Adrenal gland (tissue), 12 donors: ENCODE results near the gene RIPPLY1. TPM values are rescaled to one million over a fixed set of nuclear protein-coding genes. Genes with fewer than 3 reads are reported as not detected.

Experiments
- DNase-seq, 7 donors: peaks; one replicate each; pipeline ENCODE4 v3.0.0-alpha.2; 2019 to 2020
- H3K27ac ChIP-seq, 5 donors: fragments of 200-600 bp; sonication (generic) in 4 of 5; 1 replicate in 3 of 5; 2 replicates in 2 of 5; pipeline versions ENCODE4 v1.5.1 to v1.8.0; 2016 to 2020; ENCODE audit warnings: mild to moderate bottlenecking in 1 of 5
- H3K27me3 ChIP-seq: fragments of 200-600 bp; 2 replicates; pipeline ENCODE4 v1.8.0; 2021
- H3K36me3 ChIP-seq, 2 donors: fragments of 200-600 bp; replicated peaks in 1 of 2; 1 replicate in 1 of 2; 2 replicates in 1 of 2; pipeline versions ENCODE4 v1.5.1 to v1.8.0; 2018 to 2022
- H3K4me1 ChIP-seq, 2 donors: fragments of 200-600 bp; replicated peaks in 1 of 2; 1 replicate in 1 of 2; 2 replicates in 1 of 2; pipeline versions ENCODE4 v1.5.1 to v1.8.0; 2018 to 2021
- H3K4me3 ChIP-seq, 4 donors: fragments of 200-600 bp; sonication (generic) in 3 of 4; one replicate each; pipeline ENCODE4 v1.5.1; 2016 to 2018
- H3K9me3 ChIP-seq, 3 donors: fragments of 200-600 bp; sonication (generic) in 1 of 3; replicated peaks in 1 of 3; 1 replicate in 2 of 3; 2 replicates in 1 of 3; pipeline versions ENCODE4 v1.5.1 to v1.8.0; 2016 to 2021
- CTCF ChIP-seq, 6 experiments: fragments of 450-650 bp in 4 of 6; fragments of 200-600 bp in 2 of 6; sonication (generic) in 1 of 6; IDR thresholded peaks; 1 replicate in 5 of 6; 2 replicates in 1 of 6; pipeline versions ENCODE4 v1.5.1 to v1.8.0; 2016 to 2021; ENCODE audit warnings: antibody characterized with exemption in 6 of 6, mild to moderate bottlenecking in 2 of 6, moderate library complexity in 1 of 6
- POLR2A ChIP-seq, 2 donors: fragments of 450-650 bp; IDR thresholded peaks; one replicate each; pipeline ENCODE4 v1.6.1; 2017; ENCODE audit warnings: antibody characterized with exemption in 2 of 2, mild to moderate bottlenecking in 2 of 2, moderate library complexity in 1 of 2
- WGBS, 4 donors: extraction: QIAGEN DNeasy Blood & Tissue Kit in 2 of 4; methylation state at CpG; one replicate each; pipeline versions ENCODE4 v1.1.5 to v1.1.7; 2013 to 2017; 5-methylcytosine and 5-hydroxymethylcytosine counted together
- intact Hi-C, 2 donors: fragments of 100-400 bp; cut with DNase I; formaldehyde crosslinking; loops; one replicate each; pipeline versions ENCODE4 v1.14.1 to v1.15.0; 2022 to 2023
- polyA plus RNA-seq, 3 donors: library from polyadenylated mRNA; stranded (reverse); fragments of 200-250 nt in 2 of 3; fragments of 350-450 nt in 1 of 3; fragmentation: Illumina TruSeq in 1 of 3; extraction: RNeasy Lipid Tissue Mini Kit (QIAGEN cat#74804) in 1 of 3; gene quantifications; one replicate each; pipeline ENCODE4 v1.2.3, GENCODE V29; 2013 to 2014
- total RNA-seq, 9 donors: library from RNA; depleted of rRNA in 4 of 9; stranded (reverse); fragments of >200 nt in 4 of 9; fragments of 120-200 nt in 1 of 9; fragmentation: NEBNext Ultra II Directional in 1 of 9; extraction: Animal tissue kit (Norgen Biotek cat#: 25700) in 1 of 9; gene quantifications; one replicate each; pipeline versions ENCODE4 v1.1.0 to v1.2.4, GENCODE V29; 2013 to 2023
- donor health status: healthy with polysubstance abuse.
- donor health status: Bipolar disorder and iron deficiency.
- donor health status: DM: yes; HTN: yes; CAD: no.
- donor health status: DM: no; HTN: no; CAD: no.
- donor health status: DM: no; HTN: no; CAD: no.
- donor health status: DM: yes; HTN: yes; CAD: no.

The RIPPLY1 gene
- total and polyA plus RNA-seq, 12 donors, result 0.25 to 0.80 (median 0.34) TPM; not detected in 9

DNA sequence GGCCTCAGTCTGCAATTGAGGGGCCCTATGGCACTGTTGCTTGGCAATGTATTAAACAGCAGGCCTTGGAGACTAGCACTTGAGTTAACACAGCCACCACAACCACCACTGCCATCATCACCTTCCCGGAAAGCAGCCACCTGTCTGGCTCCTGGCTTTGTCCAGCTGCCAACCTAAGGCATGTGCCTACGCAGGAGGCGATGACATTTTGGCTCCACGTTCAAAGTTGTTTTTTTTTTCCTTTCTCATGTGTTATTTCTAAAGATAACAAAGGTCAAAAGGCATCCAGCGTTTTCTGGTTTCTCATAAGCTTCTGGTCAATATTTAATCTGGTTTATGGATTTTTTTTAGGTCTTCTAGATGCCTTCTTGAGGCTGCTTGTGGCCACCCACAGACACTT lies 24.6 kb upstream of the RIPPLY1 start:
- peaks cover 6% of the 10 kb centered on the region for H3K27me3 ChIP-seq
- 42 to 57% (median 47%) methylated on average over 4 to 5 of the region's 5 CpGs for WGBS, 4 donors
- H3K27ac ChIP-seq, result no peak overlapping the region
- H3K36me3 ChIP-seq, result no peaks in the 10 kb centered on the region
- intact Hi-C loops, result no loop called here
- TF ChIP-seq CTCF (IDR thresholded peaks at IDR 0.05), result no peak
- TF ChIP-seq POLR2A (IDR thresholded peaks at IDR 0.05), result no peak
- H3K9me3 ChIP-seq, result no peaks in the 10 kb centered on the region
- peak in 4 of 7 donors; percentile 28 to 61 (median 30) for DNase-seq
- H3K4me1 ChIP-seq, result no peaks in the 10 kb centered on the region
- no peak overlapping the region for H3K4me3 ChIP-seq

GRCh38 chrX:106927023-106927422 lies 23.9 kb upstream of the RIPPLY1 start:
- no peak overlapping the region for H3K27ac ChIP-seq
- TF ChIP-seq CTCF (IDR thresholded peaks at IDR 0.05) (no peak), POLR2A (IDR thresholded peaks at IDR 0.05) (no peak)
- DNase-seq, result no peak
- peaks cover 6% of the 10 kb centered on the region for H3K27me3 ChIP-seq
- no peak overlapping the region for H3K4me3 ChIP-seq
- intact Hi-C loops, result no loop called here
- H3K9me3 ChIP-seq, result no peaks in the 10 kb centered on the region
- H3K4me1 ChIP-seq, result no peaks in the 10 kb centered on the region
- H3K36me3 ChIP-seq, result no peaks in the 10 kb centered on the region
- 68 to 91% (median 71%) methylated on average over 3 of the region's 3 CpGs; no CpG with 5 or more reads in 1 of the 4 donors for WGBS, 4 donors

DNA sequence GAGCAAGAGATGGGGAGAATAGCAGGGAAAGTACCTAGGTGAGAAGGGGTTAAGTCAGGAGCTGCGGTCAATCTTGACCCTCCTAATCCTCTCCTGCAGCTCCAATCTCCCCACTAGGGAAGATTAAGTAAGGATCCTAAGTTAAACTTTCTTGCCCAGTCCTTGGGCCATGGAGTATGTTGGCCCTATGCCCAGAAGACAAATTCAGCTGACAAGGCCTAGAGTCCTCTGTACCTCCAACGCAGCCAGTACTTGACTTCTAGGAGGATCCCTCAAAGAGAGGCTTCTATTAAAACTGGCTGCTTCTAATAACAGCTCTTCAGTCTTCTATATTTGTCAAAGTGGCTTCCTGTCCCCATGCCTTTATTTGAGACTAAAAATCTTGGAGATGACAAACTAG lies 18.5 kb upstream of the RIPPLY1 start:
- Histone ChIP-seq H3K36me3 (no peaks in the 10 kb centered on the region), H3K9me3 (no peaks in the 10 kb centered on the region), H3K4me3 (no peak overlapping the region), H3K27me3 (peaks cover 9% of the 10 kb centered on the region), H3K4me1 (no peaks in the 10 kb centered on the region), H3K27ac (no peak overlapping the region)
- DNase-seq, result no peak
- intact Hi-C loops, result no loop called here
- 40 to 73% (median 58%) methylated on average over 2 of the region's 2 CpGs for WGBS, 4 donors
- no peak for TF ChIP-seq CTCF (IDR thresholded peaks at IDR 0.05)
- TF ChIP-seq POLR2A (IDR thresholded peaks at IDR 0.05), result no peak

- intact Hi-C loops, result no loop called here
- Histone ChIP-seq H3K4me3 (no peak within 1 kb of the TSS), H3K27ac (no peak within 1 kb of the TSS), H3K36me3 (no peaks in the 10 kb centered on the region), H3K27me3 (peaks cover 3% of the 10 kb centered on the region), H3K4me1 (no peaks in the 10 kb centered on the region), H3K9me3 (no peaks in the 10 kb centered on the region)
- no peak for TF ChIP-seq CTCF (IDR thresholded peaks at IDR 0.05)
- no peak for TF ChIP-seq POLR2A (IDR thresholded peaks at IDR 0.05)
- no peak for DNase-seq
- WGBS, 4 donors, result 53 to 68% (median 61%) methylated on average over 2 of the region's 2 CpGs
These were observed 16.9 kb upstream of the RIPPLY1 start, which contains the start of gene CLDN2 for GRCh38 chrX:106919932-106920452. Gene CLDN2, plus strand, starts transcription at chrX:106920402. Its CDS starts 7,827 bp downstream, at chrX:106928229.
